Measurements from ENCODE around the gene PDE11A. TPM values are rescaled to one million over a fixed set of nuclear protein-coding genes. Genes with fewer than 3 reads are reported as not detected.

The PDE11A gene
- 0.13 TPM in 1 of 2 replicates, not detected in the other for total RNA-seq

GRCh38 chr2:178072383-178073301 lies at the start of gene PDE11A:
TSS of gene PDE11A (minus strand) at chr2:178072777. CDS start at chr2:178072437, 340 bp downstream.

GRCh38 chr2:178112202-178113152 lies 39.9 kb upstream of the PDE11A start, which contains the start of gene RBM45:
TSS of gene RBM45 (plus strand) at chr2:178112437. CDS start at chr2:178112547, 110 bp downstream.

Other genes with a start within 250 kb of the PDE11A start
- gene RBM45, start 39.7 kb upstream of the PDE11A start, total RNA-seq, result 11.0 and 11.6 TPM in 2 replicates
- gene OSBPL6, start 121.7 kb upstream of the PDE11A start, total RNA-seq, result 2.9 and 11.2 TPM in 2 replicates

Data from epithelial cell of alveolus of lung (primary cell).